WI38 (cell line): Measurements from ENCODE around the gene PHF1.

Source experiments
- H3K4me3 ChIP-seq: 2 replicates; pipeline ENCODE4 v1.5.1; 2011; ENCODE audit warnings: low read depth, mild to moderate bottlenecking, control low read depth, low read length
- TF ChIP-seq, protein P1 (sequence below): IDR thresholded peaks from 2 replicates; pipeline ENCODE4 v1.5.1; 2012; ENCODE audit warnings: low read depth, mild to moderate bottlenecking, control low read depth, low read length

PHF1 gene

DNA sequence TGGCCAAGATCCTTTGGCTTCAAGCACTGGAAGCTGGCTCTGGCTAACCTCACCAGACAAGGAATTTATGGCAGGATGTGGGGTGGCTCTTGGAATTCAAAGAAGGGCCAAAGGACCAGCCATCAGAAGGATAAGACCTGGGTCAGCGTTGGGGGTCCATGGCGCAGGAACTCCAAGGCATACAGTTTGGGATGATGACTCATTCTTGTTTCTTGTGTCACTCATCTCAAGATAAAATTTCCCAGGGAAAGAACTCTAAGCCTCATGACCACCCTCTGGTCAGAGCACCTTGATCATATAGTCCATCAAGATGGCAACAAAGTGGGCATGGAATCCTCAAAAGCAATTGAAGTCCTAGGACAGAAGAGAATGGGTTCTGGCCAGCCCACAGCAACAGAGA, 48.4 kb downstream of the PHF1 start:
- TF ChIP-seq, protein P1, sequence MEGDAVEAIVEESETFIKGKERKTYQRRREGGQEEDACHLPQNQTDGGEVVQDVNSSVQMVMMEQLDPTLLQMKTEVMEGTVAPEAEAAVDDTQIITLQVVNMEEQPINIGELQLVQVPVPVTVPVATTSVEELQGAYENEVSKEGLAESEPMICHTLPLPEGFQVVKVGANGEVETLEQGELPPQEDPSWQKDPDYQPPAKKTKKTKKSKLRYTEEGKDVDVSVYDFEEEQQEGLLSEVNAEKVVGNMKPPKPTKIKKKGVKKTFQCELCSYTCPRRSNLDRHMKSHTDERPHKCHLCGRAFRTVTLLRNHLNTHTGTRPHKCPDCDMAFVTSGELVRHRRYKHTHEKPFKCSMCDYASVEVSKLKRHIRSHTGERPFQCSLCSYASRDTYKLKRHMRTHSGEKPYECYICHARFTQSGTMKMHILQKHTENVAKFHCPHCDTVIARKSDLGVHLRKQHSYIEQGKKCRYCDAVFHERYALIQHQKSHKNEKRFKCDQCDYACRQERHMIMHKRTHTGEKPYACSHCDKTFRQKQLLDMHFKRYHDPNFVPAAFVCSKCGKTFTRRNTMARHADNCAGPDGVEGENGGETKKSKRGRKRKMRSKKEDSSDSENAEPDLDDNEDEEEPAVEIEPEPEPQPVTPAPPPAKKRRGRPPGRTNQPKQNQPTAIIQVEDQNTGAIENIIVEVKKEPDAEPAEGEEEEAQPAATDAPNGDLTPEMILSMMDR, result no peak
- H3K4me3 ChIP-seq, result no peak overlapping the region
